WI38 (cell line): ENCODE results near the gene CEPT1.
A peak's percentile ranks its signal among the peaks of the same experiment; 100 is the strongest.

Experiments used
- H3K4me3 ChIP-seq: 2 replicates; pipeline ENCODE4 v1.5.1; 2011; ENCODE audit warnings: low read depth, mild to moderate bottlenecking, control low read depth, low read length
- CTCF ChIP-seq: IDR thresholded peaks from 2 replicates; pipeline ENCODE4 v1.5.1; 2012; ENCODE audit warnings: low read depth, mild to moderate bottlenecking, control low read depth, low read length

Gene CEPT1

GRCh38 chr1:111116496-111116895, 23.5 kb upstream of the CEPT1 start:
- H3K4me3 ChIP-seq: no peak overlapping the region
- TF ChIP-seq CTCF: no peak

GRCh38 chr1:111126354-111126753, 13.7 kb upstream of the CEPT1 start:
- H3K4me3 ChIP-seq: no peak overlapping the region
- no peak for TF ChIP-seq CTCF

GRCh38 chr1:111127923-111128643, 11.9 kb upstream of the CEPT1 start:
- no peak for TF ChIP-seq CTCF
- H3K4me3 ChIP-seq: no peak overlapping the region

- TF ChIP-seq CTCF: no peak
- H3K4me3 ChIP-seq: no peak overlapping the region
Measured at GRCh38 chr1:111129376-111129775, 10.6 kb upstream of the CEPT1 start.

GRCh38 chr1:111131693-111132092, 8.3 kb upstream of the CEPT1 start:
- no peak overlapping the region for H3K4me3 ChIP-seq
- TF ChIP-seq CTCF: no peak

GRCh38 chr1:111133866-111134265, 6.2 kb upstream of the CEPT1 start:
- no peak overlapping the region for H3K4me3 ChIP-seq
- TF ChIP-seq CTCF: no peak

GRCh38 chr1:111139324-111139955, 583 bp upstream of the CEPT1 start:
- TF ChIP-seq CTCF: no peak
- peak overlapping the region; percentile 94 for H3K4me3 ChIP-seq
